ENCODE data around the gene PIANP. TPM values are rescaled to one million over a fixed set of nuclear protein-coding genes. Genes with fewer than 3 reads are reported as not detected.
"Not testable (repeated sequence)": the region's sequence is repeated elsewhere in the genome, so short reads cannot be mapped to it uniquely, and the experiment has no call there.

Gene PIANP
- total RNA-seq, 1 experiment from 2014 or later = 0.34 TPM

GRCh38 chr12:6708351-6708750 is 7.7 kb upstream of the PIANP start:
- DNase-seq (ENCODE audit: low read depth) = not testable (repeated sequence)

GRCh38 chr12:6703631-6704030 is 3.0 kb upstream of the PIANP start:
- peak; percentile 78 for DNase-seq (ENCODE audit: low read depth)

DNA sequence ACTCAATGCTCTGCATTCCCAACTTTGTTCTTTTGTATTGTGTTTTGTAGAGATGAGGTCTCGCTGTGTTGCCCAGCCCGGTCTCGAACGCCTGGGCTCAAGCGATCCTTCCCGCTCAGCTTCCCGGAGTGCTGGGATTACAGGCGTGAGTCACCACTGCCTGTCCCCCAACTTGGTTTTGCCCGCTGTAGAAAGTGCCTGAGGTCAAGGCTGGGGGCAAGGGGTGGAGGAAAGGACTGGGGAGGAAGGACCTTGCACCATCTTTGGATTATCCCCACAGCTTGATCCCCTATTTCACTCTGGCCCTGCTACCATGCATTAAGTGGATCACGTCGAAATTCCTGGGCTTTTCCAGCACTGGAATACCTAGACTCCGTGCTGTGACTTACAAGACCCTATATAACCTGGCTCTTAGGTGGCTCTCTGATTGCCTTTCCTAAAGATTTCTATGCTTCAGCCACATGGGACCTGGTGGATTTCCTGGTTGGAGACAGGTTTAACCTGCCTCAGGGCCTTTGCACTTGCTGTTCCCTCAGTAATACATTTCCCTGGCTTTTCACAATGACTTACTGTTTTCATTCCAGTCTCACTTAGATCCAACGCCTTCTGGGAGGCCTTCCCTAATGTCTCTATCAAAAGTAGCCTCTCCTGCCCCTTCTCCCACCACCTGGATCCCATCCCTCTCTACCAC is 608 bp upstream of the PIANP start:
- DNase-seq (ENCODE audit: low read depth) = peak; percentile 22

DNA sequence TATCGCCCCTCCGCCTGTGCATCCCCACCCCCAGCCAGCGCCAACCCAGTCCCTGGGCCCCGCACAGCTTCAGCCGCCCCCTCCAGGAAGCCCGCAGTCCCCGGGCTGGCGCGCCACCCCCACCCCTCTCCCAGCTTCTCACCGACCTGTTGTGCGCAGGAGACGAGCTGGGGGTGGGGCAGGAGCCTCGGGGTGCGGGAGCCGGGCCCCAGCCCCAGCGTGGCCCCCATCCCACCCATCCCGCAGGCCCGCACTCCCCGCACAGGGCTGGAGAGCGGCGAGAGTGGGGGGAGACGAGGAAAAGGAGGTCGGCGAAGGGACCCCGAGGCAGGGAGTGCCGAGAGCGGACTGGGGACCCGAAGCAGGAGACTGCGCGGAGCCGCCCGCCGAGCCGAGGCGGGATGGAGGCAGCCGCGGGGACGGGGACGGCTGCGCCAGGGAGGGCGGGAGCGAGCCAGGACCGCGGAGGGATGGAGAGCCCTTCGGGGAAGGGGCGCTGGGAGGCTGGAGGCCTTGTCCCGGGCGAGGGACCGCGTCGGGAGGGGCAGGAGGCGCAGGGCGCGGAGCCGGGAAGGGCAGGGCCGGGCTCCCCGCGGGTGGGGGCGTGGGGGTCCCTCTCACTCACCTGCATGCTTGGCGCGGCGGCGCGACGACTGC is 498 bp downstream of the PIANP start:
- DNase-seq (ENCODE audit: low read depth) = no peak

DNA sequence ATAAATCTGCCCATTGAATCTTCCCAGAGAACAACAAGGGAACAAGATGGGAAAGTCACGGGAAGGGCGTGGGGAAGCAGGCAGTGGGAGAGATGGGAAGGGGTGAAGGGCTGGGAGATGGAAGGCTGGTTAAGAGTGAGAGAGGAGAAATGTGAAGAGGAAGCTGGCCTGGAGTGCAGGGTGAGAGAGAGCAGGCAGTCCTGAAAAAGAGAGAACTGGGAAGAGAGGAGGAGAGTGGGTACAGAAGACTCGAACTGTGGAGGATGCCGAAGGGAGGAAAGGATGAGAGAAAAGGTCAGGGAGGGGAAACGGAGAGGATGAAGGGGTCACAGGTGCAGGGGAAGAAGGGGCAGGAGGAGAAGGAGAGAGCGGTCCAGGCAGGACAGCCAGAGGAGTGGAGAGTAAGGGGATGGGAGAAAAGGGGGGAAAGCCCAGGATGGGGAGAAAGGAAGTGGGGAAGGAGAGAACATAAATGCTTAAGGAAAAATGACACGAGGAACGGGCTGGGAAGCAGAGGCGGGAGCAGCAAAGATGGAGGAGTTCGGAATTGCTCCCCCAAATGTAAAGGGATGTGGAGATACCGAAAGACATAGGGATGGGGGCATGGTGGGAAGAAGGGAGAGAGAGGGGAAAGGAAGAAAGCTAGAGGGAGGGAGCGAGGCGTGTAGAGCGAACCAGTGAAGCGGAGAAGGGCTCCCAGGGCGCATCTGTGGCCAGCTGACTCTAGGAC is 1.2 kb downstream of the PIANP start:
- no peak for DNase-seq (ENCODE audit: low read depth)

- DNase-seq (ENCODE audit: low read depth) = no peak
Measured at GRCh38 chr12:6698352-6699046, 2.1 kb downstream of the PIANP start.

DNA sequence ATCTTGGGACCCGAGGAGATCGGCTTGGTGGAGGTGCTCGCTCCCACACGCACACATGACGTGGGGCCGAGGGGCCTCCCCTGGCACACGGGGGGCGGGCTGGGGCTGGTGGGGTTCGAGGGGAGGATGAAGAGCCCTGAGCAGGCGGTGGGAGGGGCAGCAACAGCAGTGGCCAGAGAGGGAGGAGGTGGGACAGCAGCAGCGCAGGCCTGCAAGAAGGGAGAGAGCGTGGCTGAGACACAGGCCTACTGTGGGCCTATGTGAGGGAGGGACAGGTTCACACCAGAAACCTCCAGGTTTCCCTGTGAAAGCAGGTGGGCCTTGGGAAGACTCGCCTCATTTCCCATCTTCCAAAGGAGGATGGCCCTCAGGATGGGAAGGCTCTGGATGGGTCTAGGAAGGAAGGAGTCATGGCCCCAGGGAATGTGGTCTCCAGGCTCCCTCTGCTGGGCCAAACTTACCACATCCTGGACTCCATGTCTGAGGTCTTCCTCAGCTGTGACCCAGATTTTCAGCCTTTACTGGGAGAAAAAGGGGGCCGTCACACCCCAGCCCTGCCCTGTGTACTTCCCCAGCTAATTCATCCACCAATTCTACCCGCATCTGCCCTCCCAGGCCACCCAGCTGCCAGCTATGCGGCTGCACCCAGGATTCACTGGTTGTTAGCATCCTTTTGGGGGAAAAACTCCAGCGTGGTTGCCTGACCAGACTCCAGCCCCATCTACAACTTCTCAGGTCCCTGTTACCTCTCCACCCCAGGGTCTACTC is 2.8 kb downstream of the PIANP start:
- DNase-seq (ENCODE audit: low read depth) = peak; percentile 70

DNA sequence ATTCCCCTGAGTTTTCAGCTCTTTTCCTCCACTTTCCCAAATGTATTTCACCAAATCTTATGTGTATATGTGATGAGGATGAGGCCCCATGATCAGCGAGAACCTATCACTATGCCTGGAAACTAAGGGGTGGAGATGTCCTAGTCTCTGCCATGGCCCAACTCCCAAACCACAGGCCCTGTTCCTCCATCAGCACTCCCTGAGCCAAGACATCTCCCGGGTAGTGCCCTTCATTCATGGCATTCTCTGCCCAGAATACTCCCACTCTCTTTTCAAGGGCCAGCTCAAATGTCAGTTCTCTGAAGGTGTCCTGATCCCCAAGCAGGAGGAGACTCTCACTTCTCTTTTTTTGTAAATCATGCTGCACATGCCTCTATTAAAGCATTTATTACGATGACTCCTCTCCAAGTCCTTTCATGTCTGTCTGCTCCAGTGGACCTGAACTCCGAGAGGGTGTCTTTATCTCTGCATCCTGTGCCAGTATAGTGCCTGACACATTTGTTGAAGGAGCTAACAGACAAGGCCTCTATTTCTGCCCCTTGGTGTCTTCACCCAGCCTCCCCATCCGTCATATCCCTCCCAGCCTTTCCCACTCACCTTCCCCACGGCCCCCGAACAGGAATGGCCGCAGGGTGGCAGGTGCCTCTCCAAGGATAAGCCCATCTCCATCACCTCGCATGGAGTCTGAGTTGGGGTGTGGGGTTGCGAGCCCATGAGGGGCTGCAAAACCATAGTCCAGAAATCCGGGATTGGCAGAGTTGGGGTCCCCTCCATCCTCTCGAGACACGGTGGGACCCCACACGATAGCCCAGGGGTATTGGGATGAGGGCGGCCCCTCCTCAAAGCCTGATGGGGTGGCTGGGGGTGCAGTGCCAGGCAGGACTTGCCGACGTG is 3.7 kb downstream of the PIANP start:
- DNase-seq (ENCODE audit: low read depth) = peak; percentile 8

DNA sequence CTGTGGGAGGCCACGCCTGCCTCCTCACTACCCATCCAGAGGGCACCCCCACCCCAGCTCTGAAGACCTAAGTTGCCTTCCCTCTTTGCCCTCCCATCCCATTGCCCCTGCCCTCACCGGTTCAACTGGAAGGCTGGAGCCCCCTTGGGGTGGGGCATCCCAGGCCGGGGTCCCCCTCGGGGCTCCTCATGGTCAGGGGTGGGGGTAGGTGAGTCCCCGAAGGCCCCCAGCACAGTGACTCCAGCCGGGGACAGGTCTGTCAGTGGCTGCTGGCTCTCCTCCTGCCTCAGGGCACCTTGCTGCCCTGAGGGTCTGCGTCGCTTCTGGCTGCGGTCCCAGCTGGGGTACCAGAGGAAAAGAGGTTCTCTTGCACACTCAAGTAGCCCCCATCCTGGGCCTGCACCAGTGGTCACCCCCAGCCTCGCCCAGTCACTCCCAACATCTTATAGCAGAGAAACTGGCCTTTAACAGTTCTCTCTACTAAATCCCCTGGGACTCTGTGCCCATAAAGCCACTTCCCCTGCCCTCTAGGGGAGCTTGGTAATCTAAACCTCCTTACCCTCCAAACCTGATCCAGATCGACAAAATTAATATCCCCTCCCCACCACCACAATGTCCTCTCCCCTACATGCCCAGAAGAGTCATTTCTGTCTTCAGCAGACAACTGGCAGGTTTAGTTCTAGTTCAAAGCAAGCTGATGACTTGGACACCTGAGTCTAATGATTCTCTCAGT is 5.1 kb downstream of the PIANP start:
- DNase-seq (ENCODE audit: low read depth) = no peak

GRCh38 chr12:6694701-6695100 is 5.9 kb downstream of the PIANP start:
- no peak for DNase-seq (ENCODE audit: low read depth)

GRCh38 chr12:6693832-6694355 is 6.7 kb downstream of the PIANP start:
- no peak for DNase-seq (ENCODE audit: low read depth)

GRCh38 chr12:6692888-6693287 is 7.7 kb downstream of the PIANP start:
- DNase-seq (ENCODE audit: low read depth) = no peak

GRCh38 chr12:6691473-6691872 is 9.1 kb downstream of the PIANP start:
- peak; percentile 70 for DNase-seq (ENCODE audit: low read depth)

- peak; percentile 99 for DNase-seq (ENCODE audit: low read depth)
Measured at GRCh38 chr12:6688999-6689882, 11.4 kb downstream of the PIANP start, which contains the start of gene ZNF384. TSS of gene ZNF384 (minus strand) at chr12:6689375. CDS start at chr12:6679520, 9,855 bp downstream.

DNA sequence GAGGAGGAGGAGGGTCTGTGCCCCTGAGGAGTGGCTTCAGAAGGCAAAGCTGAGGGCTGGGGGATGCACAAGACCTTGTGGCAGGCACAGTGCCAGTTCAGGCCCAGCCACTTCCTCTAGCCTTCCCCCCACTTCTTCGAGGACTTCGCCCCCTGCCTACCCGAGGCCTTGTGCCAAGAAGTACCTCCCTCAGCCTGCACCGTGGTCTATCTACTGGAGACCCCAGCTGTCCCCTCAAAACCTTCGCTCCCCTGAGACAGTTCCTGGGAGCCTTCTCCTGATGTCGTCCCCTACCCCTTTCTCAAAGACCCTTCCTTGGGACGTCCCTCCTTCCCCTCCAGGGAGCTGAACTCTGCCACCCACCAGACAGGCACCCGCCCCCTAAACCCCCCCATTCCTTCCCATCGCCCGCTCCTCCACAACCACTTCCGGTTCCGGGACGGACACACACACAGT is 12.0 kb downstream of the PIANP start:
- DNase-seq (ENCODE audit: low read depth) = peak; percentile 12

GRCh38 chr12:6685814-6686213 is 14.8 kb downstream of the PIANP start:
- no peak for DNase-seq (ENCODE audit: low read depth)

DNA sequence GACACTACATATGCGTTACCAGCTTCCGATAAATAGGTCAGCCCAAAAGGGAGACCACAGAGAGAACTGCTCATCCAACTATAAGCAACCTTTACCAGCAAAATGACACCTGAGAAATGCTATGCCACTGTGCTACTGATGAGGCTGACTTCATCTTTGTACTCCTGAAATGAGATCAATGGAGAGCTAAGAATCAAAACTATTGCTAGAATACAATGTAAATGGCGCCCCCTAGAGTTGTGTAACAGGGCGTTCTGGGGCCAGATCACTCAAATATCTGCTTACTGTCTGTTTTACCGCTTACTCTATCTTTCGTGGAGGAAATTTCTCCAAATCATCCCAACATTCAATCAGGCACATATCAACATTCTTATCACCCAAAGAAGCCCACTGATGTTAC is 16.0 kb downstream of the PIANP start:
- peak; percentile 40 for DNase-seq (ENCODE audit: low read depth)

GRCh38 chr12:6676962-6677361 is 23.7 kb downstream of the PIANP start:
- DNase-seq (ENCODE audit: low read depth) = no peak

Data from LHCN-M2 (cell line).